GM18502 (cell line): ENCODE data around the gene IFITM10.
"Not testable (repeated sequence)": the region's sequence is repeated elsewhere in the genome, so short reads cannot be mapped to it uniquely, and the experiment has no call there.

ENCODE experiments used
- ATAC-seq: cut with Tn5 transposase; IDR thresholded peaks from one replicate; pipeline ENCODE4 v1.9.1; 2021; ENCODE audit warnings: mild to moderate bottlenecking; ENCODE audit not compliant: unreplicated experiment, poor library complexity

The IFITM10 gene

GRCh38 chr11:1694064-1694845, 56.1 kb downstream of the IFITM10 start:
- no peak for ATAC-seq

GRCh38 chr11:1693327-1694063, 56.9 kb downstream of the IFITM10 start:
- ATAC-seq: no peak

GRCh38 chr11:1692708-1693326, 57.6 kb downstream of the IFITM10 start:
- ATAC-seq: no peak

GRCh38 chr11:1691878-1692707, 58.3 kb downstream of the IFITM10 start:
- ATAC-seq: no peak

- no peak for ATAC-seq
Measured at GRCh38 chr11:1691026-1691877, 59.1 kb downstream of the IFITM10 start.

- no peak for ATAC-seq
Measured at GRCh38 chr11:1690167-1691025, 60.0 kb downstream of the IFITM10 start.

GRCh38 chr11:1689250-1690166, 60.9 kb downstream of the IFITM10 start:
- not testable (repeated sequence) for ATAC-seq

GRCh38 chr11:1688336-1688947, 62.0 kb downstream of the IFITM10 start:
- not testable (repeated sequence) for ATAC-seq

- not testable (repeated sequence) for ATAC-seq
Measured at GRCh38 chr11:1686220-1686619, 64.2 kb downstream of the IFITM10 start.

- ATAC-seq: not testable (repeated sequence)
Measured at GRCh38 chr11:1684886-1685874, 65.2 kb downstream of the IFITM10 start.

- ATAC-seq: not testable (repeated sequence)
Measured at GRCh38 chr11:1683904-1684572, 66.4 kb downstream of the IFITM10 start.

- not testable (repeated sequence) for ATAC-seq
Measured at GRCh38 chr11:1683216-1683615, 67.2 kb downstream of the IFITM10 start.
